PC-3 (cell line): ENCODE measurements around the gene MMP20.

Experiments
- CTCF ChIP-seq: fragments of 300-600 bp; sonication (generic); conservative IDR thresholded peaks from 2 replicates; pipeline ENCODE4 v1.5.1; 2017; ENCODE audit warnings: antibody characterized with exemption, low read depth, mild to moderate bottlenecking, low read length
- EZH2phosphoT487 ChIP-seq: fragments of 300-600 bp; sonication (generic); IDR thresholded peaks from 2 replicates; pipeline ENCODE4 v1.6.1; 2018; ENCODE audit warnings: mild to moderate bottlenecking, antibody characterized with exemption, low read length, borderline replicate concordance

- TF ChIP-seq CTCF, result no peak
- TF ChIP-seq EZH2phosphoT487, result no peak
Observed at GRCh38 chr11:102573851-102574250, 51.3 kb downstream of the MMP20 start.
